Colonic mucosa (tissue), 4 donors: ENCODE measurements around the gene DYRK3. TPM values are rescaled to one million over a fixed set of nuclear protein-coding genes. Genes with fewer than 3 reads are reported as not detected.
A peak's percentile ranks its signal among the peaks of the same experiment; 100 is the strongest.
"Not testable (repeated sequence)": the region's sequence is repeated elsewhere in the genome, so short reads cannot be mapped to it uniquely, and the experiment has no call there.

ENCODE experiments used
- DNase-seq: peaks from one replicate; pipeline ENCODE4 v3.0.0-alpha.2; 2020
- H3K27ac ChIP-seq: fragments of 200-600 bp; one replicate; pipeline ENCODE4 v1.8.0; 2021
- H3K27me3 ChIP-seq: fragments of 200-600 bp; one replicate; pipeline ENCODE4 v1.8.0; 2021
- H3K36me3 ChIP-seq: fragments of 200-600 bp; one replicate; pipeline ENCODE4 v1.8.0; 2021
- H3K4me1 ChIP-seq: fragments of 200-600 bp; one replicate; pipeline ENCODE4 v1.8.0; 2021; ENCODE audit warnings: mild to moderate bottlenecking
- H3K4me3 ChIP-seq: fragments of 200-600 bp; one replicate; pipeline ENCODE4 v1.8.0; 2021
- H3K9ac ChIP-seq, 2 donors: one replicate each; pipeline ENCODE4 v1.7.0; 2013; ENCODE audit warnings: control low read depth in 2 of 2, low read depth in 2 of 2, low read length in 2 of 2
- H3K9me3 ChIP-seq: fragments of 200-600 bp; one replicate; pipeline ENCODE4 v1.8.0; 2021
- intact Hi-C: fragments of 100-400 bp; cut with DNase I; formaldehyde crosslinking; loops from one replicate; pipeline ENCODE4 v1.14.1; 2022
- total RNA-seq, 2 donors: library from RNA; stranded (reverse); fragmentation: NEBNext Ultra II Directional in 1 of 2; extraction: Animal tissue kit (Norgen Biotek cat#: 25700) in 1 of 2; gene quantifications; one replicate each; pipeline ENCODE4 v1.2.1, GENCODE V29; 2021
- TF ChIP-seq, protein P1 (sequence below): fragments of 200-600 bp; IDR thresholded peaks from one replicate; pipeline ENCODE4 v1.8.0; 2022; ENCODE audit warnings: antibody characterized with exemption, mild to moderate bottlenecking
- donor health status: healthy.
- donor health status: DM: no; HTN: no; CAD: no.
- donor health status: DM: no; HTN: no; CAD: no.

The DYRK3 gene
- total RNA-seq, 2 donors from 2014 or later, result 0.86 to 1.9 TPM

DNA sequence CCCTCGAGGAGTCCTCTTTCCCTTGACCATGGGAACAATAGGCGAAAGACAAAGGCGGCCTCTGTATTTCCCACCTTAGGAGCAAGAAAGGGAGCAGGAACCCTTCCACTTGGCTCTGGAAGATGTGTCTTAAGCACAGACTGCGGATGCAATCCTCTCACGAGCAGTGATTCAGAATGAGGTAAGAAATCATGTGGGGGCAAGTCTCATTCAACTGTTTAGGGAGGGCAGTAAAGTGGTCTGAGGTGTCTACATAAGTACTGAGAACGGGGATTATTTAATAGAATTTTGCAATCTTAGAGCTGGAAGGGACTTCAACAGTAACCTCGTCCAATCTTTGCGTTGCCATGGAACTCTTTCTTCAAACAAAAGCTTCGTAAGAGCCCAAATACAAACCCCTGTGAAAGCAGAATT is 1.6 kb upstream of the DYRK3 start:
- H3K9me3 ChIP-seq, result no peaks in the 10 kb centered on the region
- peaks cover 6% of the 10 kb centered on the region for H3K4me1 ChIP-seq
- H3K9ac ChIP-seq, result no peak overlapping the region
- no peaks in the 10 kb centered on the region for H3K36me3 ChIP-seq
- no peak overlapping the region for H3K27ac ChIP-seq
- no peaks in the 10 kb centered on the region for H3K27me3 ChIP-seq
- TF ChIP-seq, protein P1, sequence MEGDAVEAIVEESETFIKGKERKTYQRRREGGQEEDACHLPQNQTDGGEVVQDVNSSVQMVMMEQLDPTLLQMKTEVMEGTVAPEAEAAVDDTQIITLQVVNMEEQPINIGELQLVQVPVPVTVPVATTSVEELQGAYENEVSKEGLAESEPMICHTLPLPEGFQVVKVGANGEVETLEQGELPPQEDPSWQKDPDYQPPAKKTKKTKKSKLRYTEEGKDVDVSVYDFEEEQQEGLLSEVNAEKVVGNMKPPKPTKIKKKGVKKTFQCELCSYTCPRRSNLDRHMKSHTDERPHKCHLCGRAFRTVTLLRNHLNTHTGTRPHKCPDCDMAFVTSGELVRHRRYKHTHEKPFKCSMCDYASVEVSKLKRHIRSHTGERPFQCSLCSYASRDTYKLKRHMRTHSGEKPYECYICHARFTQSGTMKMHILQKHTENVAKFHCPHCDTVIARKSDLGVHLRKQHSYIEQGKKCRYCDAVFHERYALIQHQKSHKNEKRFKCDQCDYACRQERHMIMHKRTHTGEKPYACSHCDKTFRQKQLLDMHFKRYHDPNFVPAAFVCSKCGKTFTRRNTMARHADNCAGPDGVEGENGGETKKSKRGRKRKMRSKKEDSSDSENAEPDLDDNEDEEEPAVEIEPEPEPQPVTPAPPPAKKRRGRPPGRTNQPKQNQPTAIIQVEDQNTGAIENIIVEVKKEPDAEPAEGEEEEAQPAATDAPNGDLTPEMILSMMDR, result no peak
- DNase-seq, result no peak
- H3K4me3 ChIP-seq, result no peak overlapping the region
- intact Hi-C loops, result loop anchor here (1.0 to 10.0 kb wide), 2 partner anchors 30 to 281 kb away; no protein-coding TSS in a partner anchor

DNA sequence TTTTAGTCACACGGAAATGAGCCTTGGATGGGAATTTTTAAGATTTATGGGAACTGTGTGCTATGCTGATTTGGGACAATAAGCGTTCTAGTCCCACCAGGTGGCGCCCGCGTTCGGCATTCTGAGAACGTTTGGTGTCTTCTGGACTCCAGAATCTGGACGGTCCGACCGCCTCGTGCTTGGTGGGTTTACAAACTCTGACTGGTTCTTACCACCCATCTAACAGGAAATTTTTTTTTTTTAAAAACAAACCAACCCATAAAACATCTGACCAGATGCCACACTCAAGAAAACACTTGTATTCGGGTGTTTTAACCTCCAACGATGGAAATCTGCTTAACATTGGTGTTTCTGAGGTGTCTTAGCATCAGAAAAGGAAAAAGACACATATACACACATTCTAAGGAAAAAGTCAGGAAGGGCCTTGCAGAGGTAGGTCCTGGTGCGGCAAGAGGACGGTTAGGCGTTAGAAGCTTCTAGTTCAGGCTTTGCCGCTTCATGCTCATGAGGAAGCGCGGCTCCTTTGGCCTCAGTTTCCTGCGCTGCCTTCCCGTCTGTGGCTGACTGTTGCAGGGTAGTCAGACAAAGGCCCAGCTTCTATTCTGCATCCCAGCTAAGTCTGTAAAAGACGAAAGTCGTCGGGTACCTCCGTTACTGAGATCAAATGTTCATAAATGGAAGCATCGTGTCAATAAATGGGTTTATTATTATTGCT is 814 bp upstream of the DYRK3 start:
- H3K4me3 ChIP-seq, result peak overlapping the region; percentile 94
- TF ChIP-seq, protein P1, result peak; percentile 76
- H3K4me1 ChIP-seq, result peaks cover 6% of the 10 kb centered on the region

DNA sequence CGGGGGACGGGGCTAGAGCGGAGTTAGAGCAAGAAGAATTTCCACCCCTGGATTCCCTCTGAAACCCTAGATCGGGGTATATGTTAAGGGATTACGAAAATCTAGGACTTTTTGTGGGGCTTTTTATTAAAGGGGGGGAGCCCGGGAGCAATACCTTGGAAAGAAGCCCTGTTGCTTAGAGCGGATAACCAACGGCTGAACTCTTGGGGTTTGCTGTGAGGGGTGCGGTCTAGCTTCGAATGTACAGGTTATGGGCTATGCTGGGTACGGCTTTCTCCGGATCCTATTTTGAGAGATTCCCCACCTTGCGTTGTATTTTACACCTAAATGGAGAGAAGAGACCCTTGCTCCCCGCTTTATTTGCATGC is 626 bp downstream of the DYRK3 start:
- H3K36me3 ChIP-seq, result no peaks in the 10 kb centered on the region
- peak overlapping the region; percentile 42 to 89 for H3K9ac ChIP-seq
- peaks cover 6% of the 10 kb centered on the region for H3K4me1 ChIP-seq
- no peaks in the 10 kb centered on the region for H3K27me3 ChIP-seq
- no peak for DNase-seq
- no peaks in the 10 kb centered on the region for H3K9me3 ChIP-seq
- intact Hi-C loops, result loop anchor here (10.0 kb wide), 1 partner anchor 279 kb away; no protein-coding TSS in a partner anchor
- H3K4me3 ChIP-seq, result peak overlapping the region; percentile 94
- TF ChIP-seq, protein P1, result no peak
- H3K27ac ChIP-seq, result peak overlapping the region; percentile 68

More for the DNA sequence above, 814 bp upstream of the DYRK3 start:
- H3K27ac ChIP-seq, result peak overlapping the region; percentile 68
- H3K27me3 ChIP-seq, result no peaks in the 10 kb centered on the region
- no peaks in the 10 kb centered on the region for H3K36me3 ChIP-seq
- no peaks in the 10 kb centered on the region for H3K9me3 ChIP-seq
- peak; percentile 97 for DNase-seq
- peak overlapping the region; percentile 44 to 64 for H3K9ac ChIP-seq
- intact Hi-C loops, result loop anchor here (1.0 to 10.0 kb wide), 2 partner anchors 29 to 280 kb away; no protein-coding TSS in a partner anchor

DNA sequence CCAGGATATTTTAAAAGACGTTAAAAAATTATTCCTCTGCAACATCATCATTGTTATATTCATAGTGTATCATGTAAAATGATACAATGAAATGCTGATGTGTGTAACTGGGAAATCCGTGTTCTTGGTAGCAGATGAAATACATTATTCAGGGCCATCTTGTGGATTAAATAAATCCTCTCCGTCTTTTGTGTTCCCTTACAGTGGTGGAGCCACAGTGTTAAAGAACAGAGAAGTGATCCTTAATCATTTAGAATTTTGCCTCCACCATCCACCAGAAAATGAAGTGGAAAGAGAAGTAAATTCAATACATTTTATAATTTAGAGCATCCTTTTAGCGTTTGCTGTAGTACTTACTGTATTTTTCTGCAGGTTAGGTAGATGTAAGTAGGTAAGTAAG is 1.3 kb downstream of the DYRK3 start:
- intact Hi-C loops, result loop anchor here (10.0 kb wide), 1 partner anchor 278 kb away; no protein-coding TSS in a partner anchor
- H3K27me3 ChIP-seq, result no peaks in the 10 kb centered on the region
- no peaks in the 10 kb centered on the region for H3K9me3 ChIP-seq
- H3K27ac ChIP-seq, result no peak overlapping the region
- TF ChIP-seq, protein P1, result no peak
- H3K9ac ChIP-seq, result no peak overlapping the region
- no peak overlapping the region for H3K4me3 ChIP-seq
- no peak for DNase-seq
- H3K4me1 ChIP-seq, result peaks cover 6% of the 10 kb centered on the region
- H3K36me3 ChIP-seq, result no peaks in the 10 kb centered on the region

DNA sequence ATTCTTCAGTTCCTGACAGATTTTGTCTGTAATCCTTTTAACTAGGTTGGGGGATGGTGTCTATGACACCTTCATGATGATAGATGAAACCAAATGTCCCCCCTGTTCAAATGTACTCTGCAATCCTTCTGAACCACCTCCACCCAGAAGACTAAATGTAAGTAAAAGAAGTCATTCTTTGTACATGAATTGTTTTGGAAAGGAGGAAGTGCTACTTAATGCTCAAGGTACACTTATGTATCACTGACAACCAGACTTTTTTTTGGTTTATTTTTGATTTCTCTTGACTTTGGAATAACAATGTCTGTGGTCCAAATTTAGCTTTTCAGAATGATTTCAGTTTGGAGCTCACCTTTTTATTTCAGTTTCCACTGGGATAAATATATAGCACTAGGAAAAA is 2.3 kb downstream of the DYRK3 start:
- no peaks in the 10 kb centered on the region for H3K27me3 ChIP-seq
- no peaks in the 10 kb centered on the region for H3K36me3 ChIP-seq
- H3K27ac ChIP-seq, result no peak overlapping the region
- H3K4me1 ChIP-seq, result peaks cover 6% of the 10 kb centered on the region
- intact Hi-C loops, result loop anchor here (10.0 kb wide), 1 partner anchor 277 kb away; no protein-coding TSS in a partner anchor
- H3K4me3 ChIP-seq, result no peak overlapping the region
- no peaks in the 10 kb centered on the region for H3K9me3 ChIP-seq
- DNase-seq, result no peak
- TF ChIP-seq, protein P1, result no peak
- H3K9ac ChIP-seq, result no peak overlapping the region

DNA sequence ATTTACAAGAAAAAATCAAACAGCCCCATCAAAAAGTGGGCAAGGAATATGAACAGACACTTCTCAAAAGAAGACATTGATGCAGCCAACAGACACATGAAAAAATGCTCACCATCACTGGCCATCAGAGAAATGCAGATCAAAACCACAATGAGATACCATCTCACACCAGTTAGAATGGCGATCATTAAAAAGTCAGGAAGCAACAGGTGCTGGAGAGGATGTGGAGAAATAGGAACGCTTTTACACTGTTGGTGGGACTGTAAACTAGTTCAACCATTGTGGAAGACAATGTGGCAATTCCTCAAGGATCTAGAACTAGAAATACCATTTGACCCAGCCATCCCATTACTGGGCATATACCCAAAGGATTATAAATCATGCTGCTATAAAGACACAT is 6.7 kb downstream of the DYRK3 start:
- intact Hi-C loops, H3K9ac ChIP-seq, DNase-seq, H3K27ac ChIP-seq, H3K36me3 ChIP-seq, H3K27me3 ChIP-seq, H3K4me1 ChIP-seq, H3K9me3 ChIP-seq, H3K4me3 ChIP-seq: not testable (repeated sequence)
